Measurements from ENCODE around the gene TNNI2.

Gene TNNI2

DNA sequence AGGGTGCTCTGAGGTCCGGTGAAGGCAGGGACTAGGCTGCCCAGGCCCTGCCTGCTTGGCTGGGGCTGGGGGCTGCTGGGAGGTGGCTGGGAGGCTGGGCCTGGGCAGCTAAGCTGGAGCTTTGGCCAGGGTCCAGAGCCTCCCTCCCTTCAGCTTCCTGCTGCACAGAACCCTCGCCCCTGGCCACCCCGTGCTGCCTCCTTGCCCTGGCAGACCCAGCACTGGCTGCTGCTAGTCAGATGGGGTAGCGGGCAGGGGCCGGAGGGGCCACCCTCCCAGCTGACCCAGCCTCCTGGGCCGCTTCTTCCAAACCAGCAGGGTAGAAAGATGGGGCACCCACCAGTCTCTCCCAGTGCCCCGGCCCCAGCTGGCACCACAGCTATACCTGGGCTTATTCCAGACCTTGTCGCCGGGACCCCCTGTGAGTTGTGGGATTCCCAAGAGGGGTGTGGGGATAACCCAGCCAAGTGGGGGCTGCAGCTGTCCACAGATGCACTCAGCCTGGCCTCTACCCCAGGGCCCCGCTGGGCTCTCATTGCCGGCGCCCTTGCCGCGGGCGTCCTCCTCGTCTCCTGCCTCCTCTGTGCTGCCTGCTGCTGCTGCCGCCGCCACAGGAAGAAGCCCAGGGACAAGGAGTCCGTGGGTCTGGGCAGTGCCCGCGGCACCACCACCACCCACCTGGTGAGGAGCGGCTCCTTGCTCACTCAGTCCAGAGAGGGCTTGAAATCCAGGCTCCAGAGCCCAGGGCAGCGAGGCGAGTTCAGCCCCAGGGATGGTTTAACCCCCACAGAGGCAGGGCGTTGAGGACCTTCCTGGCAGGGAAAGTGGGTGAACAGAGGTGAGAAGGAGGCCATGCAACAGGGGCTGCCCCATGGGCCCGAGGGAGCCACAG is 3.8 kb upstream of the TNNI2 start, which contains the start of gene SYT8:
Gene SYT8 (plus strand): TSS at position 212 of the 892 bp plus-strand sequence. CDS start 116 bp downstream, at position 328.
- DNase-seq (ENCODE audit: low read depth in 2 of 2) = no peak

DNA sequence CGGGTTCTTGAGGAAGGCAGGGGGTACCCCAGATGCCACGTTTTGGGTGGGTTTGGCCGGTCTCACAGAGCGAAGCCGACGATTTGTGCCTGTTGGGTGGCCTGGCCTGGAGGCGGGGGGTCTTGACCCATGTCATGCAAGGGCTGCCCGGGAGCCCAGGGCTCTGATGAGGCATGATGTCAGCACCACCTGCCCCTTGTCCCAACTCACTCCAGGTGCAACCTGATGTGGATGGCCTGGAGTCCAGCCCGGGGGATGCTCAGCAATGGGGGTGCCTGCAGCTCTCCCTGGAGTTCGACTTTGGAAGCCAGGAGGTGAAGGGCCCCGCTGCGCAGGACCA is 3.1 kb upstream of the TNNI2 start:
- no peak for DNase-seq (ENCODE audit: low read depth in 2 of 2)

DNA sequence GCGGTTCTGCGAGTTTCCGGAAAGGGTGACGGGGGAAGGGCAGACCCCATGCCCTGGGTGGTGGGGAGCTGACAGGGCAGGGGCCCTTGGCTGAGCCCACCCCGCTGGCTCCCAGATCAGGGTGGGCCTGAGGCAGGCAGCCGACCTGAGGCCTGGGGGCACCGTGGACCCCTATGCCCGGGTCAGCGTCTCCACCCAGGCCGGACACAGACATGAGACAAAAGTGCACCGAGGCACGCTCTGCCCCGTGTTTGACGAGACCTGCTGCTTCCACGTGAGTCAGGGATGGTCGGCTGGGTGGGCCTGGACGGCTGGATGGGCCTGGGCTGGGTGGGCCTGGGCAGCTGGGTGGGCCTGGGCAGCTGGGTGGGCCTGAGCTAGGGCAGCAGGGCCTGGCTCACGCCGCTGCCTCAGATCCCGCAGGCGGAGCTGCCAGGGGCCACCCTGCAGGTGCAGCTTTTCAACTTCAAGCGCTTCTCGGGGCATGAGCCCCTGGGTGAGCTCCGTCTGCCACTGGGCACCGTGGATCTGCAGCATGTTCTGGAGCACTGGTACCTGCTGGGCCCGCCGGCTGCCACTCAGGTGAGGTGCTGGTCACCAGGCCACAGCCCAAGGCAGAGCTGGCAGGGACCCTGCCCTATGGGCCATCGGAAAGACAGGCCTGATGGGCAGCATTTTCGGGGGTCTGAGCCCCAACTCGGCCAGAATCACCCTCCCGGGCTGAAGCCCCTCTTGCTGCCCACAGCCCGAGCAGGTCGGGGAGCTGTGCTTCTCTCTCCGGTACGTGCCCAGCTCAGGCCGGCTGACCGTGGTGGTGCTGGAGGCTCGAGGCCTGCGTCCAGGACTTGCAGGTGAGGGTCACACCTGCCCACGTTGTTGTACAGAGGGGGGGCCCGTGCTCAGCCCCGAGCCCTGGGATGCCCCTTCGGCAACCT is 2.5 kb upstream of the TNNI2 start:
- DNase-seq (ENCODE audit: low read depth in 2 of 2) = no peak

DNA sequence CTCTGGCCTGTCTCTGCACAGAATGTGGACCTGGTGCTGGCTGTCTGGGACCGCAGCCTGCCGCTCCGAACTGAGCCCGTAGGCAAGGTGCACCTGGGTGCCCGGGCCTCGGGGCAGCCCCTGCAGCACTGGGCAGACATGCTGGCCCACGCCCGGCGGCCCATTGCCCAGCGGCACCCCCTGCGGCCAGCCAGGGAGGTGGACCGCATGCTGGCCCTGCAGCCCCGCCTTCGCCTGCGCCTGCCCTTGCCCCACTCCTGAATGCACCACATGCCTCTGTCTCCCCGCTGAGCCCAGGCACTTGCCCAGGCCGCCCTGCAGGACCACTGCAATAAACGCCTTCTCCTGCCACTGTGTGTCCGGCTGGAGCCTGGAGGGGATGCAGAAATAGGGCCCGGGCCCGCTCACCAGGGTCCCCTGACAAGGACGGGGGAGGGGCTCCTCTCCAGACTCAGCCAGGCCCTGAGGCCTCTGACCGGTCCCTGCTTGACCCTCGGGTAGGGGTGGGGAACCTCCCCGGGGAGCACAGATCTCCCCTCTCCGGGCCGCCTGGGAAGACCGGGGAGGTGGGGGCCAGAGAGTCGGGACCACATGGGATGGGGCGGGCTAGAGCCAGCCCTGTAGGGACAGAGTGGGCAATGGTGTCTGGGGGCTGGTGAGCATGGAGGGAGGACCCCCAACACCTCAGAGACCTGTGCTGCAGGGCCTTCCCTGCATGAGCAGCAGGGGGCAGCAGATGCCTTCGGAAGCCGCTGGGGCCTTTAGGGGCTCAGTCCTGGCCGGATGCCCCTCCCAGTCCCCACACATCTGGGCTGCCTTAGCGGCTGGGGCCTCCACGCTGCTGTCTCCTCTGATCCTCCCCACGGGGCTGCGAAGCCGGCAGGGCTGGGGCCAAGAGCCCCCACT is 1.4 kb upstream of the TNNI2 start:
- peak; percentile 67 to 69 for DNase-seq (ENCODE audit: low read depth in 2 of 2)

DNA sequence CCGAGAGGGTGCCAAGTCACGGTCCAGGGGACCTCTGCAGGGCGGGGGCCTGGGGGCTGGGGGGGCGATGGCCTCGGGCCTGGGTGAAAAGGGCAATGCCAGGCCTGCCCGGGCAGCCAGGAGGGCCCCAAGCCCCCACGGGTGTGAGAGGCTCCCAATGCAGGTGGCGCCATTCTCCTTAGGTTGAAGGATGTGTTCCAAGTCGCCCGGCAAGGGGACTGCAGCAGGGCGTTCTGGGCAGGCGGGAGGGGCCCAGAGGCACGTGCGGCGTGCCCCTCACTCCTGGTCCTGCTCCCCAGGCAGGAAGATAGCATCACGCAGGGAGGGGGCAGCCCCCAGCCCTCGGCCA is 730 bp upstream of the TNNI2 start:
- DNase-seq (ENCODE audit: low read depth in 2 of 2) = no peak

DNA sequence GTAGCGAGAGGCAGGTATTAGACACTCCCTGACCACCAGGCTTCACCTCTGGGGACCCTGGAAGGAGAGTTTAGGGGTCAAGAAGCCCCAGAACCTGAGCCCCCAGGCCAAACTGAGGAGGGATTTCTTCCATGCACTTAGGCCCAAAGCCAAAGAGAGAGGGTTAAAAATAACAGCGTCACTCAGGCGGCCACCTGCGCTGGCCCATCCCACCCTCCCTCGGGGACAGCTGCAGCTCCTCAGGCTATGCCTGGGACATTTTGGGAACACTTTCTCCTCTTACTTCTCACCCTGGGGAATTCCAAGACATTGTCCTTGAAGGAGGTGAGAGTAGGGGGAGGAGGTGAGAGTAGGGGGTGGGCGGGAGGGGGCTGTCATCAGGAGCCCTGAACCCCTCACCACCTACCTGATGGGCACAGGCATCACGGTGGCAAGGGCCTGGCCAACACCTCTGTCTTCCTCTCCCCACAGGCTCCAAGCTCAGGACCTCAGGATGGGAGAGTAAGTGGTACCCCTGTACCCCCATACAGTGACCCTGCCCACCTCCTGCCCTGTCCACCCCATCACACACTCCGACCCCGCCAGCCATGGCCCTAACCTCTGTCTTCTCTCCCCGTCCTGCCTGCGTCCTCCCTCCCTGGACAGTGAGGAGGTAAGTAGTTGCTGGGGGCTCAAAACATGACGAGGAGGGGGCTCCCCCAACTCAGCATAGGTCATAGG is 583 bp downstream of the TNNI2 start:
- DNase-seq (ENCODE audit: low read depth in 2 of 2) = no peak

DNA sequence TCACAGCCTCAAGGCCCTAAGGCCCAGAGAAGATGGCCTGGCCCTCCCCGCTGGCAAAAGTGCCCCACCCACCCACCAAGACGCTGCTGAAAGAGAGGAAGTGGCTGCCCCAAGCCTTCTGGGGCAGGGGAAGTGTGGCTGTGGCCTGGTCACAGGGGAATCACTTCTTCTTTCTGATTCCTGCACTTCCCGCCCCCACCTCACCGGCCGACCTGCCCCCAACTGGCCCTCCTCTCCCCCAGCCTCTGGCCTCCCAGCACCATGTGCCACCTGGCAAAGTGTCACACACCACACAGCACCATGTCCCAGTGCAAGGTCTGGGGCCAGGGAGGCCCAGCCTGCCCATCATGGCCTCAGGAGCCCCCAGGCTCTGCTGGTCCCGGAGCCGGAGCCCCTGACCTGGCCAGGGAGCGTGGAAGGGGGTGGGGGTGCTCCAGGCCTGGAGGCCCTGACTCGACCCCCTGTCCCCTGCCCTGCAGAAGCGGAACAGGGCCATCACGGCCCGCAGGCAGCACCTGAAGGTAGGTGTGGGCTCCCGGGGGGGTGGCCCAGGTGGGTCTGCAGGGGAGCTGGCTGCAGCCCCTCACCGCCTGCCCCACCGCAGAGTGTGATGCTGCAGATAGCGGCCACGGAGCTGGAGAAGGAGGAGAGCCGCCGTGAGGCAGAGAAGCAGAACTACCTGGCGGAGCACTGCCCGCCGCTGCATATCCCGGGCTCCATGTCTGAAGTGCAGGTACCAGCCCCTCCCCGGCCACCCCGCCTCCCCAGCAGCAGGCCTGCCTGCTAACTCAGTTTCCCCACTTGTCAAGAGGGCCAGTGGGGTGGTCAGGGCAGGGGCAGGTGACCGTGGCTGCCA is 1.4 kb downstream of the TNNI2 start:
- DNase-seq (ENCODE audit: low read depth in 2 of 2) = no peak

DNA sequence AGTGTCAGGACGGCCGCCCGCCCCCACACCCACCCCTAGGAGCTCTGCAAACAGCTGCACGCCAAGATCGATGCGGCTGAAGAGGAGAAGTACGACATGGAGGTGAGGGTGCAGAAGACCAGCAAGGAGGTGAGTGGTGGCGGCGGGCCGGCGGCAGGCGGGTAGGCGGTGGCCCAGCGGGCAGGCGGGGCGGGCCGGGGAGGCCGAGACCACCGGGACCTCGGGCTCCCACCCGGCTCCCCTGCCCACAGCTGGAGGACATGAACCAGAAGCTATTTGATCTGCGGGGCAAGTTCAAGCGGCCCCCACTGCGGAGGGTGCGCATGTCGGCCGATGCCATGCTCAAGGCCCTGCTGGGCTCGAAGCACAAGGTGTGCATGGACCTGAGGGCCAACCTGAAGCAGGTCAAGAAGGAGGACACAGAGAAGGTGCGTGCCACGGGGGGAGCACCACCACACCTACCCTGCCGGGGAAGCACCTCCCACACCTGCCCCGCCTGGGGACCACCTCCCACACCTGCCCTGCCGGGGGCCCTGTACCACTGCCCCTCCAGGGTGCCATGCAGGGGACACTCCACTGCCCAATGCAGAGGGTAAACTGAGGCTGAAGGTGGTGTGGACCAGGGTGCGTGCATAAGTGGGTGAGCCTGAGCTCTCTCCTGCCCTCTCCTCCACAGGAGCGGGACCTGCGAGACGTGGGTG is 2.1 kb downstream of the TNNI2 start:
- no peak for DNase-seq (ENCODE audit: low read depth in 2 of 2)

DNA sequence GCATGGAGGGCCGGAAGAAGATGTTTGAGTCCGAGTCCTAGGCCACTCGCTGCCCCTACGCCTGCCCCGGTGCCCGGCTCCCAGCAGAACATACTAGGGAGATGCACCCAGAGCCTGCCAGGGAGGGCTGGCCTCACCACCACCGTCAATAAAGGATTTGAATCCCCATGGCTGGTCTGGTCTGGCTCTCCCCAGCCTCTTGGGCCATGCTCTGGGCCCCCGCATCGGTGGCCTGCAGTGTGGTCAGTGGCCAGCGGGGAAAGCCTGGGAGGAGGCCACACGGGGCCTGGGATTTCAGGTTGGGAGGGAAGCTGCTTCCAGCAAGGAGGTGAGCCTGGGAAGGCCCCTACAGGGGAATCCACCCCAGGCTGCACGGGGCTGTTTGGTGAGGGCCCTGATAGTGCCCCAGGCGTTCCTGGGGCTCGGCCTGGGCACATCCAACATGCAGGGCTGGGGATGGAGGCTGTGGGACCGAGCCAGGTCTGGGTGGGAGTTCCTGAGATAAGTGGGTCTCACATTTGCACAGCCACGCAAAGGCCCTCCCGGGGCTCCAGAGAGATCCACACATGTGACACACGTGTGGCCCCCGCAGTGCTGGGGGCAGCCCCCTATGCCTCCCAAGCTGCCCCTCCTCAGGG is 2.8 kb downstream of the TNNI2 start:
- no peak for DNase-seq (ENCODE audit: low read depth in 2 of 2)

DNA sequence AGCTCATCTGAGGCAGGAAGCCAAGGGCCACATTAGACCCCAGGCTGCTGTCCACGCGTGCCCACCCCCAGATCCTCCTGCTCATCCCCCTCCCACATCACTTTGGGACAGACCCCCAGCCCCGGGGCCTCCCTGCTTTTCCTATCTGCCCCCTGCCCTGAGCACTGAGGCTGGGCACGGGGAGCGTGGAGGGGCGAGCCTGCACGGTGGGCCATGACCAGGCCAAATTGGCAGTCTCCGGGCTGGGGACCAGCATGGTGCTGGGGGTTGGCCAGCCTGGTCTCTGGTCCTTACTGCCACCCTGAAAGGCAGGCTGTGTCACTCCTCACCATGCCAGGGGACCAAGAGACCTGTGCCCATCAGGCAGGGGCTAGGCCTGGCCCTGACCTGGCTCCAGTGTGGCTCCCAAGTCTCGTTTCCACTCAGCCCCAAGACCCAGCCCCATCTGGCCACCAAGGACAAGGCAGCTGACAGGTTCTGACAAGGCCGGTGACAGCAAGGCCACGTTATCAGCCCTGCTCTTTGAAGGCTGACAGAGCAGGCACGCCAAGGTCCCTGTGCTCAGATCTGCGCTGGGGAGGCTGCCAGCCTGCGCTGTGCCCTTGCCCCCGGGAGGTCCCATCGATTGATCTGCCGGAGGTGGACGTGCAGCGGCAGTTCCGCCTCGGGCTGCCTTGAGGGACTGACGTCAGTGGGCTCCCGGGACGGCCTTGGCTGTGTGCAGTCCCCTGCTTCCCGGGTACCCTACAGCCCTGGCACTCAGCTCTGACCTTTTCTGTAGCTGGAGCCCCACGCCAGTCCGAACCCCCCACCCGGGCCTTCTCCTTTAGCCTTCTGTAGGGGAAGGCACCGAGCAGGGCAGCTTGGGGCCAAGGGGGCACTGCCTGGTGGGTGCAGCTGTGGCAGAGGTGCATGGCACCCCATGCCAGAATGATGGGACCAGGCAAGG is 3.6 kb downstream of the TNNI2 start:
- no peak for DNase-seq (ENCODE audit: low read depth in 2 of 2)

DNA sequence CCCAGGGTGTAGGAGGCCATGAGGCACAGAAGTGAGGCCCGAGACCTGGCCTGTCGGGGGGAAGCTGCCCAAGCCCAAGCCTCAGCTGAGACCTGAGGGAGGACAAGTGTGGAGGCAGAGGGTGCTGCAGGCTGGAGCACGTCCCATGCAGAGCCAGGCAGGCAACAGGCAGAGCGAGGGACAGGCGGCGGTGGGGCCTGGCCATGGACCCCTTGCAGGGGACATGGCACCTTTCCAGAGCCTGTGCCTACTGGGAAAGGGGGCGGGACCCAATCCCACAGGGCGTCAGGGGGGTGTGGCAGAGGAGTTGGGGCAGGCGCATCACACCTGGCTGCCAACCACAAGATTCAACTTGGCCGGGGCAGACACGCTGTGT is 4.3 kb downstream of the TNNI2 start:
- no peak for DNase-seq (ENCODE audit: low read depth in 2 of 2)

DNA sequence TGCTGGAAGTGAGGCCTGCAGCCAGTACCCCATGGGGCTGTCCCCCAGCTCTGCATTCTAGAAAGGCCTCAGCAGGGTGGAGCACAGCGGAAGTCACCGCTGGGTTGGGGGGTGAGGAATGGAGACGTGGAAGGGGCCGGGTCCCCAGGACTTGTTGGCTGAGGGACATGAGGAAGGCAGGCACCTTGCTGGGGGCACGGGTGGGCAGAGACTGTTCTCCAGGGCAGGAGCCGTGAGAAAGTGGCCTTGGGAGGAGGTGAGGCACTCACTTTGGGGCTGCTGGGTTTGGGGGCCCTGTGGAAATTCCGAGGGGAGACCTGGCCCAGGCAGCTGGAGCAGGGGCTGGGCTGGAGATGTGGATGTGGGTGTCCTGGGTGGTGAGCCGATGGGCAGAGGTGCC is 5.0 kb downstream of the TNNI2 start:
- DNase-seq (ENCODE audit: low read depth in 2 of 2) = no peak

DNA sequence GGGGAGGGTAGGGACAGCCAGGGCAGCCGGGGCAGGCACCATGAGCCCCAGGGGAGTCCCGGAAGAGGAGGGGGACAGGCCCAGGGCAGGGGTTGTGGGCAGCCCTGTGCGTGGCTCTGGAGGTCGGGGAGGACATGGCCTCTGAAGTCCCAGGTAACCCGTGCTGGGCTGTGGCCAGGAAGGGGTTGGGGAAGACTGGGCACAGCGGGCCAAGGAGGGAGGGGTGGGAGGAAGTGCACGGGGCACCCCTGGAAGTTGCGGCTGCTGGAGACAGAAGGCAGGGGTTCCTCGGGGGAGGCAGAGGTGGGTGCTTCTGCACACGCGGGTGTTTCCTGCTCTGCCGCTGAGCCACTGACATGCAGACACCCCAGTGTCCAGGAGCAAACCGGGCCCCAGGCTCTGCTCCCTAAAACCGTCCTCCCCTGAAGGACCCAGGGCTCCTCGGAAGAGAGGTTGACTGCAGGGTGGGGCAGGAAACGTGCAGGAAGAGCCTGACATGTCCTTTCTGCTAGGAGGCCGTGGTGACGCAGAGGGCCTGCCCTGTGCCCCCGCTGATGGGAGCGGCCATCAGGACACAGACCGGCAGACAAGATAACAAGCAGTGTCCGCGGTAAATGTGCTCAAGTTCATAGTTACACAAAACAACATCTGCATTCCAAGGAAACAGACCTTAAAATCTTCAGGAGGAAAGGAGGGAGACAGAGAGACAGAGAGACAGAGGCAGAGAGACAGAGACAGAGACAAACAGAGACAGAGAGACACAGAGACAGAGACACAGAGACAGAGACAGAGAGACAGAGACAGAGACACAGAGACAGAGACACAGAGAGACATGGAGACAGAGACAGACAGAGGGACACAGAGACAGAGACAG is 5.7 kb downstream of the TNNI2 start:
- DNase-seq (ENCODE audit: low read depth in 2 of 2) = no peak

DNA sequence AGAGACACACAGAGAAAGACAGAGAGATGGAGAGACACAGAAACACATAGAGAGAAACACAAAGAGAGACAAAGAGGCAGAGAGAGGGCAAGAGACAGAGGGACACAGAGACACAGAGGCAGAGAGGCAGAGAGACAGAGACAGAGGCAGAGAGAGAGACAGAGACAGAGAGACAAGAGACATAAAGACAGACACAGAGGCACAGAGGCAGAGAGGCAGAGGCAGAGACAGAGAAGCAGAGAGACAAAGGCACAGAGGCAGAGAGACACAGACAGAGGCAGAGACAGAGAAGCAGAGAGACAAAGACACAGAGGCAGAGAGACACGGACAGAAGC is 6.3 kb downstream of the TNNI2 start:
- no peak for DNase-seq (ENCODE audit: low read depth in 2 of 2)

DNA sequence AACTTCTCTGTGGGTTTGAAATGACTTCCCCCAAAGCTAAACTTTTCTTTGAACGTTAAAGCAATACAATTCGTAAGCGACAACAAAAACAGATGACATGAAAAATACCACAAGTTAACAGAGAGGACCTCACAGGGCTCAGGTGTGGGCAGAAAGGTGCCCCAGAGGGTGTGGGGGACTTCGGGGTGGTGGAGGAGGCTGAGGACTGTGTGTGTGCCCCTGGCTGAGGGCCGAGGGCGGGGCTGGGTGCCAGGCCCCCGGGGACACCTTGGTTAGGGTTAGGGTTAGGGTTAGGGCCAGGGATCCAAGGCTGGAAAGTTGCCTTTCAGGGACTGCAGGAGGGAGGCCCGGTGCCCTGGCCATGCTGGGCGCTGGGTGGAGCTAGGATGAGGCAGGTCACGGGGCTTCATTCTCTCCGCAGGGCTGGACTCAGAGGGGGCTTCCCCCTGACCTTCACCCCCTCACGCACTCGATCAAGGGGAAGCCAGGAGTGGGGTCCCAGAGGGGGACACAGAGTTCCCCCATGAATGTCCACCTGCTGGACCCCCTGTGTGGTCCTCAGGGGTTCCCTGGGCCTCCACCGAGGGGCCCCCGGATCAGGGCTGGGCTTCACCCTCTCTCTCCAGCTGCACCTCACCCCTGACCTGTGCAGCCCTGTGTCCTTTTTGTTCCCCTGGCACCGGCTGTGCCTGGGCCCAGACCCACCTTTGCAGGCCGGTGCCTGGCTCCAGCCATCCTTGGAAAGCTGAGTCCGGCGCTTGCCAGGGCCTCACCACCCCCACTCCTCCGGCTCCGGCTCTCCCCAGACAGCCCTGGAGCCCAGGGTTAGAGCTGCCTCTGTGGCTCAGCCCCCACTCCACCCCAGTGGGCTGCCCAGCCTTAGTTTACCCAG is 7.0 kb downstream of the TNNI2 start:
- no peak for DNase-seq (ENCODE audit: low read depth in 2 of 2)

DNA sequence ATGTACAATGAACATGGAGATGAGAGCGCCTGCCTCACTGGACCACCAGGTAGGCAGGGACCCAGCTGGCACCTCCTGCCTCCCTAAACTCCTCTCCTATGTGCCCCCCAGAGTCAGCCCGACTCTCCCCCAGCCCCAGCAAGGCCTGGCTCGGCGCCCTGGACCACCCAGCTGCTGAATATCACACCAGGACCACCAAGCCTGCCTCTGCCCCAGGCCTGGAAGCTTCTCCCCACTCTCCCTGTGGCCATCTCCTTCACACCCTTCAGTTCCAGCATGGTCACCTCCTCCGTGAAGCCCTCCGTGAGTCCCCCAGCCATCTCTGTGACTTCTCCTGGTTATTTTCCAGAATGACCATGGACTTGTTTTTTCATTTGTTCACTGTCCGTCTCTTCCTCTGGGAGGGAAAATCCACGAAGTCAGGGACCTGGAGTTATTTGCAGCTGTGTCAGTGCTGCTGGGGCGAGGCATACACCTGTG is 7.7 kb downstream of the TNNI2 start:
- no peak for DNase-seq (ENCODE audit: low read depth in 2 of 2)

Measured in stimulated activated CD8-positive, alpha-beta memory T cell treated with anti-CD3 and anti-CD28 coated beads, Interleukin-2, amount 100 ng/mL, for 1 hour (primary cell).